HuH-7 (cell line): ENCODE data around the gene PDE9A.

Source experiments
- DNase-seq: peaks from one replicate; pipeline ENCODE4 v3.0.0; 2011; ENCODE audit warnings: low spot score

Gene PDE9A

GRCh38 chr21:42688226-42688840 lies 34.9 kb downstream of the PDE9A start:
- DNase-seq = no peak

- DNase-seq = no peak
Measured at GRCh38 chr21:42688841-42689371, 35.5 kb downstream of the PDE9A start.

- DNase-seq = no peak
Measured at GRCh38 chr21:42690586-42690985, 37.2 kb downstream of the PDE9A start.

GRCh38 chr21:42691901-42692559 lies 38.6 kb downstream of the PDE9A start:
- no peak for DNase-seq

- DNase-seq = no peak
Measured at GRCh38 chr21:42692688-42693087, 39.3 kb downstream of the PDE9A start.

- DNase-seq = no peak
Measured at GRCh38 chr21:42694751-42695696, 41.6 kb downstream of the PDE9A start.

- no peak for DNase-seq
Measured at GRCh38 chr21:42695697-42696380, 42.4 kb downstream of the PDE9A start.

- no peak for DNase-seq
Measured at GRCh38 chr21:42696501-42697040, 43.1 kb downstream of the PDE9A start.

GRCh38 chr21:42698733-42699132 lies 45.3 kb downstream of the PDE9A start:
- no peak for DNase-seq

GRCh38 chr21:42699196-42699595 lies 45.8 kb downstream of the PDE9A start:
- no peak for DNase-seq

- no peak for DNase-seq
Measured at GRCh38 chr21:42701706-42702456, 48.5 kb downstream of the PDE9A start.

- no peak for DNase-seq
Measured at GRCh38 chr21:42702720-42703119, 49.3 kb downstream of the PDE9A start.

GRCh38 chr21:42703136-42703908 lies 49.9 kb downstream of the PDE9A start:
- no peak for DNase-seq

GRCh38 chr21:42703965-42704364 lies 50.5 kb downstream of the PDE9A start:
- DNase-seq = no peak

GRCh38 chr21:42704861-42705260 lies 51.4 kb downstream of the PDE9A start:
- no peak for DNase-seq

- DNase-seq = no peak
Measured at GRCh38 chr21:42705346-42705745, 51.9 kb downstream of the PDE9A start.

- no peak for DNase-seq
Measured at GRCh38 chr21:42705746-42706374, 52.4 kb downstream of the PDE9A start.

GRCh38 chr21:42706765-42707164 lies 53.3 kb downstream of the PDE9A start:
- DNase-seq = no peak

GRCh38 chr21:42707207-42707830 lies 53.9 kb downstream of the PDE9A start:
- DNase-seq = no peak
